Stimulated activated CD4-positive, alpha-beta T cell treated with anti-CD3 and anti-CD28 coated beads, Interleukin-1b, Interleukin-23, amount 100 ng/mL, for 48 hours (primary cell): Measurements from ENCODE around the gene SEMA6A.

ENCODE experiments used
- DNase-seq: peaks from one replicate; pipeline ENCODE4 v3.0.0-alpha.2; 2020

Gene SEMA6A

DNA sequence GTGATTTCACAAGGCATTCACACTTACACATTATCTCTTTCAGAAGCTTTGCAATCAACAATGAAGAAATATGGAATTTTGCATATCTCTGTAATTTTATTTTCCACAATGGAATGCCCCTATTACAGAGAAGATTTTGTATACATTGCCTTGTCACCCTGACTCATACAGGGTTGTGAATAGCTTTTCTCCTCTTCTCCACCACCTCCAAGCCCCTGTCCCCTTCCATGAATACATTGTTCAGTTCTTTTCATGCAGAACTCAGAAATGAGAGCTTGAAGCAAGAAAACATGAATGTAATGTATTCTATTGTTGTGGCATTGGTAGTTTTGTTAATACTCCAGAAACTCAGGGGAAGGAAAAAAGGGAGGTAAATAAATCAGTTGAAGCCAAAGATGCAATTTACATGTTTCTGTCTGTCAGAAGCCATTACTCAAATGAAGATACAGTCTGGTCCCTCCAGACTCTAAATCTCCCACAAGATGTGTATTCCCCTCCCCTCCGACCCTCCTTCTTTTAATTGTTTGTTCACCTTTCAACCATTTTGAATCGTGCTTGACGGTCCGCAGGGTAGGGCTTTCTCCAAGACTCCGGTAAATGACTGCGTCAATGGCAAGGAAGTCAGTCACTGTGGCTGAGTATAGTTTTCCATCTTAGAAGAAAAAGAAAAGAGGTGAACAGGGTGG, 86.1 kb downstream of the SEMA6A start:
- no peak for DNase-seq

DNA sequence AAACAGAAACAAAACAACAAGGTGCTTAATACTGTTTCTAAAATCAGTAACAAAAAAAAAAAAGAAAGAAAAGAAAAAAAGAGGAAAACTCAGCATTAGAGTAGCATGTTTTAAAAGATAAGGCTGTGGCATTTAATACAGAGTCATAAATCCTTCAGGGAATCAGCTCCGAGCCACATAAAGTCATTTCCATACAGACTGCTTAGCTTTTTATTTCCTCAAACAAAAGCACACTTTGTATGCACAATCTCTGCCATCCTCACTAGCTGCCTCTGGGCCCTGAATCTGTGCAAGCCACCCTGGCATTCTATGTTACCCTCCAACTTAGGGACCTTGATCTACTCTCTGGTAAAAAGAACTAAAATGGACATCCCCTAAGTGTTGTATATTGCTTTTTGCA, 87.6 kb downstream of the SEMA6A start:
- DNase-seq, result no peak

DNA sequence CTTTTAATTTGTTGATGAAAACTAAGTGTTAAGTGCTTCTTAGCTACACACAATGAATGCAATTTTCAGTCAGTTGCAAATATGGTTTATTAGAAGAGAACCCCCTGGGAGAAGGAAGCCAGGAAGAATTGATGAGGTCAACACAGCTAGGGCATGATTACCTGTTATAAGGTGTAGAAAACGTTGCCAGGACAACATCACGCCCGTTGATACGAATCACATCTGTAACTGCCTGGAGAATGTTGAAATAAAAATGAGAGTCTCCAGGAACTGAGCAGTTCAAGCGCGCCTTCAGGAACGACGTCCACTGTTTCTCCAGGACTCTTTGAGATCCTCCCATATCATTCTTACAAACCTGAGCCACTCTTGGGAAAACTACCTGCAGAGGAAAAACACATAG, 88.0 kb downstream of the SEMA6A start:
- DNase-seq, result no peak

DNA sequence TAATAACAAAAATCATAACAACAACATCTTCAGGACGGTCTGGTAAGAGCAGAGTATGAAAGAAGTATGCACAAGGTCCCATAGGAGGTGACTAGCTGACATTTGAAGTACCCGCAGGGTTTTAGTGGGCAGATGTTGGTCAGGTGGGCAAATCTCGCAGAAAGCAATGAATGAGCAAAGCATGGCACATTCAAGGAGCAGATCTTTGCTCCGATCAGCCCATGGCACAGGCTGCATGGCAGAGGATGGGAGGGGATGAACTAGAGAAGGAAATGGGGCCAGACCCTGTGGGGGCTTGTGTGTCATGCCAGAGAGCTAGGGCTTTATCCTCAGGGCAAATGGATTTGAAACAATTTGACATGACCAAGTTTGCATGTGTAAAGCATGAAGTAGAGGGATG, 90.0 kb downstream of the SEMA6A start:
- no peak for DNase-seq

- DNase-seq, result no peak
These were observed 92.2 kb downstream of the SEMA6A start for GRCh38 chr5:116482394-116482793.

- no peak for DNase-seq
These were observed 93.6 kb downstream of the SEMA6A start for GRCh38 chr5:116480894-116481510.

DNA sequence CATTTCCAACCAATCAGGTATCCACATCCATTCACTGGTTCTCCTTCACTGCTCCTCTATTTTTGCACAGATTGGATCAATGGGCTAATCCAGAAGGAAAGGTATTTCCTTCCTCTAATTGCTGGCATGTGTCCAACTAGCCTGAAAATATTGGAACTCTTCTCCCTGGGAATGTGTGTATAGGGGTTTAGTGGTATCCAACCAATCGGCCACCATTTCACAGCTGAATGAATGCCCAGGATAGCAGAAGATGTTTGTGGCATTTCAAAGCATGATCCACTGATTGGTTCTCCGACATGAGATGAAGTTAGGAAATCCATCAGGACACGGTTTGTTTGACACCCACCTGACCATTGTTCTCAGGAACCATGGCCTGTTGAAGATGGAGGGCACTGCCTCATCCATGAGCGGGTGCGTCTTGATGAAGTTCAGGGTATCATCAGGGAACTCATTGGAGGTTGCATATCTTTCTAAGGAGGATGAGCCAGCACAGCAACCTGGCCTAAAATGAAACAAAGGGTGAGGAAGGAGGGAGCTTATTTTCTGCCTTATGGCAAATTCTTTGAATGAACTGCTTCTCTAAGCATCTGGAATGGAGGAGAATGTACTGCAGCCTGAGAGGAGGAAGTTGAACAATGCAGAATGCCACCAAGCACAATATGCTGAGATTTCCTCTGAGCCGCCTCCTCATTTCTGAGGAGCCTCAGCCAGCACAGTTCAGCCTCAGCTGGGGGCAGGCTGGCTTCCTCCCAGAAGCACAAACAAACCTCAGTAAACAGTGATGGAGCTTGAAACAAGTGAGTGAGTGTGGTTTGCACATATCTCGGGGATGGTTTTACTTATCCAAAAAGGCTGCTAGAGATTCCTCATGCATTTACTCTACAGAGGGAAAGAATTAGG, 94.6 kb downstream of the SEMA6A start:
- DNase-seq, result no peak

GRCh38 chr5:116478491-116478890, 96.1 kb downstream of the SEMA6A start:
- no peak for DNase-seq

DNA sequence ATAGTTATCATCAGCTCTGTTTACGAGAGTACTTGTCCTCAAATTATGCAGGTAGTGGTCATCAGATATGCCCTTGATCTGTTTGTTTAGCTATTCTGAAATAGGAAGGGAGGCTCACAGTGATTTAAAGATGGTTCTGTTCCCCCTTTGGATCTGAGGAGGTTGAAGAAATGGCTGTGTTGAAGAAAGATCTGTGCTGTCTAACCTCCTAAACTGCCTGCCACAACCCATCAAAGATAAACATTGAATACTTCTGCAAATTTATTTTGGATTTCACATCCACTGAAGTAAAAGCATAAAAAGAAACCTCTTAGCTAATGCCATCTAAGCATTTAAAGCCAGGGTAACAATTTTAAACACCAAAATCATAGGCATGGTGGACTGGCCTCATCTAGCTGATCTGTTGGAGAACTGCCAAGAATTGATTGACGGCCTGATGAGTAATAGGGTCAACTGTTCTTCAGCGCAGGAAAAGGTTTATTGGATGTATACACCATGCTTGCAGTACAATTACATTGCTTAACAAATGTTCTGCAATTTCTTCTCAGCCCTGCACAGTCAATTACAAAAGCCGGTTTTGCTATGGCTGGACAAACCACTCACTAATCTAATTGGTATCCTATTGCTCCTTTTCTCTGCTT, 97.6 kb downstream of the SEMA6A start:
- DNase-seq, result no peak

- no peak for DNase-seq
These were observed 99.3 kb downstream of the SEMA6A start for GRCh38 chr5:116475338-116475737.

DNA sequence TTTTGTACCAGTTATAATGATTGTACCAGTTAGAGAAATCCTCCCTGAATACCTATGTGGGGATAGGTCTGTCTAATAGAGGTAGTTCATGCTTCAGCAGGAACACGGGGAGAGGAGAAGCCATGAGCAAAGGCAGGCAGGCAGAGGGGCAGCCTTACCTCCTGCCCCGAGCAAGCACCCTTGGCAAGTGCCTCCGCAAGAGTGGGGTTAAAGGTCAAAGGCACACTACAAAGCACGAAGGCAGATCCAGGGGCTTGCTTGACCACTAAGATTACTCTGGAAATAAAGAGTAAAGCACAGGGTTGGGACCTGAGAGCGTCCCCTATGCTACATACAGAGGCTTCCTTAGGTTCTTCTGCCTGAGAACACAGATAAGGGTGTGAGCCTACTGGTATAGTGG, 100.9 kb downstream of the SEMA6A start:
- DNase-seq, result no peak

GRCh38 chr5:116472274-116472673, 102.3 kb downstream of the SEMA6A start:
- no peak for DNase-seq

- DNase-seq, result no peak
These were observed 105.0 kb downstream of the SEMA6A start for GRCh38 chr5:116469631-116470030.

DNA sequence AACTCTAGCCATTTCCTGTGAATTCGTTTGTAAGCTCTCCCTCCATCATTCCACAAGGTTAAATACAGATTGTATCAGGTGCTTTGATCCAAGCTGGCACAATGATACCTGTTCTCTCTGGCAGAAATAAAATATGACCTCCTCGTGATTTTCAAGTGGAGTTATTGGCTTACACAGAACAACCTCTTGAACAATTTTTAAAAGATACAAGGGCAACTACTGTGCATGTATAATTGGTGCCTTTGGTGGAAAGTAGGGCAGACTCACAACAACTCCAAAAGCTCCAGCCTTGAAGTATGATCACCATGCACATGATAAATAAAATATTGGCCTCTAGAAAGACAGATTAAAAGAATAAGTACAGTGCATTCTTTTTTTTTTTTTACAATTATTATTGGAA, 106.0 kb downstream of the SEMA6A start:
- DNase-seq, result no peak

GRCh38 chr5:116467465-116467843, 107.2 kb downstream of the SEMA6A start:
- no peak for DNase-seq

GRCh38 chr5:116466727-116467464, 107.7 kb downstream of the SEMA6A start:
- DNase-seq, result no peak

GRCh38 chr5:116465411-116465810, 109.2 kb downstream of the SEMA6A start:
- DNase-seq, result no peak

DNA sequence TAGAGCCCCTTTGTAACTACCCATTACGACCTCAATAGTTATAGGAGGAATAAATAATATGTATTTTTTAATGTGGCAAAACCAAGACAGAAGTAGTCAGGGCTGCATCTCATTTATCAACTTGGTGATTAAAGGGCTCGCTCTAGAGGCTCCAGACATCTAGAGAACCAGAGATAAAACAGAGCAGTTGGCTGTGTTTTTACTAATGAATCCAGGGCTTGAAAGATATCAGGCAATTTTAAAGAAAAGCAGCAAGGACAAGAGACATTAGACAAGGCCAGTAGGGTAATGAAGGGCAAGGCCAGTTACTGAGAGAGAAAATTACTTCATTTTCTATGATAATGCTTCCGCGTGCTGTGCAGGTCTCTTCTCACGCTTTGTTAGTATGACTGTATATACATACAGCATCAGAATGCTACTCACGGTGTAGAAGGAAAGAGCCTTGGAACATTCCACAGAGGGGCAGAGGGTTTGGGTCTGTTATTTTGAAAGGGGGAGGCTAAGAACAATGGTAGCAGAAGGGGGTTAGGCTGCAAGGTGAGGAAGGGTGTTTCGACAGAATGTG, 110.4 kb downstream of the SEMA6A start:
- DNase-seq, result no peak

DNA sequence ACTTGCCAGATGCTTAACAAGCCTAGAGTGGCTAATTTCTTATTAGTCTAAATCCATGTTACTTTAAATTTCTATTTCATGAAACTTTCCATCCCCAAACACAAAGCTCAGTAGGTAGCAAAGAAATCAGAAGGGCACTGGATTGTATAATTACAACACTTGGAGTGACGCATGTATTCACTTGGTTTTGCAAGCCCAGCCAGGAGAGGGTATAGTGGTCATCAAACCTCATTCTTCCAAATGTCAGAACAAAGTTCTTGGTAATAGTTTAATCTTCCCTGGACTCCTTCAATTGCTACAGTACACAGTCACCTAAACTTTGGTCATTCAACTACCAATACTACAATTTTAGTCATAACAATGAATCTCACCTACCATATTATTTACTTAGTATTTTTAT, 112.1 kb downstream of the SEMA6A start:
- no peak for DNase-seq

- no peak for DNase-seq
These were observed 115.3 kb downstream of the SEMA6A start for GRCh38 chr5:116459301-116459700.

DNA sequence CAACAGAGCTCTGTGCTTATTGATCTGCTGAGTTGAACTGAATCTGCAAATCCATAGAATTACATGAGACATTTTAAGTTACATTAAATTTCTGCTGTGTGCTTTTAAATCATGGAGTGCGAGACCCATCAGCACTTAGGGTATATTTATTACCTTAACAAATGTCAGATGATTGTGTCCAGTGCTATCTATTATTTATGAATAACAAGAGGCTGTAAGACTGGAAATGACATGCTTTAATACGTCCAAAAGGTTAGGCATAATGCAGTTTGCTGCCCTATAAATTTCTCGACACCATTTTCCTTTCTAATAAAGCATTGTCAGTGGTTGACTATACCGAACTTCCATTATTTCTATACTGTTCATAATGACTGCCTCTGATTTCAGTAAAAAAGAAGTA, 117.6 kb downstream of the SEMA6A start:
- DNase-seq, result no peak

- DNase-seq, result no peak
These were observed 118.6 kb downstream of the SEMA6A start for GRCh38 chr5:116456036-116456435.
